AG04449 (cell line): Measurements from ENCODE around the gene PTGES2.
A peak's percentile ranks its signal among the peaks of the same experiment; 100 is the strongest.

Experiments
- CTCF ChIA-PET: fragments of 350-600 bp; formaldehyde crosslinking; extraction: SDS; loops from one replicate; lab custom pipeline; 2021; ENCODE audit warnings: antibody characterized with exemption; lab: Yijun Ruan, JAX
- POLR2A ChIA-PET: fragments of 400-600, 350-600 bp; formaldehyde crosslinking; extraction: SDS; loops from one replicate; lab custom pipeline; 2020; ENCODE audit warnings: antibody characterized with exemption, inconsistent platforms; lab: Yijun Ruan, JAX
- DNase-seq: peaks from one replicate; pipeline ENCODE4 v3.0.0-alpha.2; 2010; ENCODE audit warnings: low read depth, low spot score
- H3K4me3 ChIP-seq: 2 replicates; pipeline ENCODE4 v1.5.1; 2011; ENCODE audit warnings: low read depth, mild to moderate bottlenecking, control low read depth, low read length
- CTCF ChIP-seq: IDR thresholded peaks from one replicate; pipeline ENCODE4 v1.5.1; 2011; ENCODE audit warnings: mild to moderate bottlenecking, moderate library complexity, low read length, control low read depth, inconsistent platforms; ENCODE audit not compliant: insufficient read depth; ENCODE audit errors: missing control alignments

PTGES2 gene

DNA sequence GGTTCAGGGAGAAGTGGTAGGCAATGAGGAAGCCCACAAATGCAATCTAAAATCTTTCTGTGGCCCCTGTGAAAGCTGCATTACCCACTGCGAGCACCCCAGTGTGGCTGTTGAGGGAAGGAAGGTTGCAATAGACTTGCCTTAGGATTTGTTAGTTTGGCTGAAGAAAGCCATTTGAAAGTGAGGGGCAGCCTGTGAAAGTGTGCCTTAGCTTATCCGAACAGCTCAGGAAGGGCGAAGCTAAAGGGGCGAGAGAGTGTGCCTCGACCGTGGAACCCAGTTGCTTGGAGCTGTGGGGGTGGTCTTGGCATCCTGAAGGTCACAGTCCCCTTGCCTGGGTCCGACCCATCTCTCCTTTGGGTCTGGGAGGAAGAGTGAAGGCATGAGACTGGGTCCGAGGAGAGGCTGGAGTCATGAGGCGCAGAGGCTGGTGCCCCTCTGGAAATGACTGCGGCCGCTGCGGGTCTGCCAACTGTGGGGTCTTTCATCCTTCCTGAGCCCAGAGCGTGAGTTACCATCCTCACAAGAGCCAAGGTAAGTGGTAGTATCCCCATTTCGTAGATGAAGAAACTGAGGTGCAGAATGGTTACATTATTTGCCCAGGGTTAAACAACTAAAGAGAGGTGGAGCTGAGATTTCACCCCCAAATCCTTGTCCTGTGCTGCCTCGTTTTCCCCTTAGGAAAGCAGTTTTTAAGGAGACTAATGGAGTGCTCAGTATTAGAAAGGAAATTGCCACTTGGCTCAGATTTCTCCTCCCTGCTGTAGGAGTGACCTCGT lies 35.1 kb downstream of the PTGES2 start:
- POLR2A ChIA-PET, result interaction anchor here (1.0 kb wide), 1 partner anchor 112 kb away, joined by 3 read pairs; the partner anchor contains the start of gene EEIG1
- H3K4me3 ChIP-seq, result peak overlapping the region; percentile 54
- CTCF ChIA-PET, result interaction anchor here (0.8 to 15.3 kb wide), 11 partner anchors 8 to 150 kb away, joined by 4 to 131 read pairs (median 11); partner anchors contain the start of gene NAIF1
- TF ChIP-seq CTCF, result no peak
- no peak for DNase-seq

DNA sequence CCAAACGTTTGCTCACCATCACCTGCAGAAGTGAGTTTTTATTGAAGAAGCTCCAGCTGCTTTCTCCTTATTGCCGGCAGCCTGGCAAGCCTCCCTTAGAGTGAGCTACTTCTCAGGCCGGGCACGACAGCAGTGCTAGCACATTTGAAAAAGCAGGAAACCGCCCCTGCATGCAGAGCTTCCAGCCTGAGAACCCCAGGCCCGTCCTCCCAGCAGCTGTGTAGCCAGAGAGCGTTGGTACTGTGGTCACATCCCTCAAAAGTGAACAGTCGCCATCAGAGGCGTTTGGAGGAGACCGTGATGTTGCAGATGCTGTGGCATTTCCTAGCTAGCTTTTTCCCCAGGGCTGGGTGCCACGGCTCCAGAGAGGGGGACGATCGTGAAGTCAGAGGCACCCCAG lies 36.0 kb downstream of the PTGES2 start:
- TF ChIP-seq CTCF, result no peak
- ChIA-PET CTCF (interaction anchor here (1.2 to 15.3 kb wide), 7 partner anchors 9 to 149 kb away, joined by 4 to 131 read pairs (median 12); partner anchors contain the start of gene NAIF1), POLR2A (interaction anchor here (1.0 kb wide), 1 partner anchor 8 kb away, joined by 4 read pairs; no protein-coding TSS in a partner anchor)
- DNase-seq, result no peak
- peak overlapping the region; percentile 54 for H3K4me3 ChIP-seq

GRCh38 chr9:128091144-128091543 lies 36.4 kb downstream of the PTGES2 start:
- H3K4me3 ChIP-seq, result peak overlapping the region; percentile 54
- ChIA-PET CTCF (interaction anchor here (1.2 to 15.3 kb wide), 7 partner anchors 9 to 148 kb away, joined by 4 to 131 read pairs (median 12); partner anchors contain the start of gene NAIF1), POLR2A (interaction anchor here (1.0 kb wide), 1 partner anchor 9 kb away, joined by 4 read pairs; no protein-coding TSS in a partner anchor)
- no peak for TF ChIP-seq CTCF
- peak; percentile 63 for DNase-seq

DNA sequence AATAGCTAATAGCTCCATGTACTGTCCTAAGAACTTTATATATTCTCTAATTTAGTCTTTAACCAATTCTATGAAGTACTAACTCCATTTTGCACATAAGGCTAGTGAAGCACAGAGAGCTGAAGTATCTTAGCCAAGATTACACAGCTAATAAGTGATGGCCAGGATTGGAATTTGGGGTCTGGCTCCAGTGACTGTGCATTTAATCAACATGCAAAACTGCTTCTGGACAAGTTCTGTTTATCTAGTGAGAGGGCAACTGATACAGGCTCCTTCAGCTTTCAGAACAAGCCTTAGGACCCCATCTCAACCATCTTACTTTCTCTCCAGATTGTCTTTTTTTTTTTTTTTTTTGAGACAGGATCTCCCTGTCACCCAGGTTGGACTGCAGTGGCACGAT lies 38.2 kb downstream of the PTGES2 start:
- no peak for TF ChIP-seq CTCF
- DNase-seq, result no peak
- POLR2A ChIA-PET, result no interaction called here
- H3K4me3 ChIP-seq, result no peak overlapping the region
- CTCF ChIA-PET, result interaction anchor here (1.3 to 15.3 kb wide), 3 partner anchors 17 to 147 kb away, joined by 8 to 131 read pairs (median 15); no protein-coding TSS in a partner anchor

GRCh38 chr9:128088253-128088945 lies 39.1 kb downstream of the PTGES2 start:
- no peak for DNase-seq
- H3K4me3 ChIP-seq, result no peak overlapping the region
- ChIA-PET POLR2A (no interaction called here), CTCF (interaction anchor here (0.5 to 15.3 kb wide), 9 partner anchors 8 to 146 kb away, joined by 3 to 131 read pairs (median 3); no protein-coding TSS in a partner anchor)
- TF ChIP-seq CTCF, result no peak
